K562 (cell line): ENCODE results near the gene TLK2. TPM values are rescaled to one million over a fixed set of nuclear protein-coding genes. Genes with fewer than 3 reads are reported as not detected.
A peak's percentile ranks its signal among the peaks of the same experiment; 100 is the strongest.

Source experiments
- ATAC-seq: fragments of 200-7000 bp; cut with Tn5 transposase; 3 replicates; pipeline ENCODE4 v1.9.1; 2020; ENCODE audit warnings: moderate library complexity
- BruUV-seq: library from RNA; stranded (reverse); fragments of 400-500 nt; replicated peaks from 2 replicates; lab custom pipeline; 2021; lab: Mats Ljungman, UMichigan
- CTCF ChIA-PET: fragments of 300-600 bp; formaldehyde crosslinking; extraction: SDS; loops from one replicate; lab custom pipeline; 2021; ENCODE audit warnings: low intra/inter-chr PET ratio; lab: Yijun Ruan, JAX
- POLR2A ChIA-PET: fragments of 300-600, 350-650 bp; sonication (Branson Sonifier 250); formaldehyde crosslinking; extraction: SDS; loops from one replicate; lab custom pipeline; 2021; ENCODE audit warnings: antibody characterized with exemption, inconsistent platforms; lab: Yijun Ruan, JAX
- DNase-seq, 4 experiments: peaks; one replicate each; pipeline versions ENCODE4 v3.0.0 to v3.0.0-alpha.2; 2011 to 2018; ENCODE audit warnings: low spot score in 3 of 4, mixed read lengths in 3 of 4; ENCODE audit errors: extremely low read depth in 1 of 4
- FAIRE-seq: peaks from 2 replicates; lab custom pipeline; 2011; peaks lifted over from hg19 to GRCh38; lab: Jason Lieb, UNC
- H2AFZ ChIP-seq: 2 replicates; pipeline ENCODE4 v1.6.0; 2011; ENCODE audit warnings: low read depth, low read length, control low read depth, inconsistent platforms
- H3K27ac ChIP-seq: fragments of 200-600 bp; 3 replicates; pipeline ENCODE4 v1.8.0; 2011; ENCODE audit warnings: low read depth, mild to moderate bottlenecking, control low read depth, inconsistent platforms, low read length, moderate library complexity, mixed read lengths; ENCODE audit errors: extremely low read depth
- H3K27me3 ChIP-seq, 2 experiments: fragments of 300-600 bp in 1 of 2; 2 replicates in 1 of 2; 3 replicates in 1 of 2; pipeline versions ENCODE4 v1.6.0 to v1.8.0; 2011; ENCODE audit warnings: inconsistent platforms in 2 of 2, low read length in 2 of 2, mild to moderate bottlenecking in 1 of 2, mixed read lengths in 1 of 2, moderate library complexity in 1 of 2; ENCODE audit not compliant: control insufficient read depth in 2 of 2, insufficient read depth in 2 of 2
- H3K36me3 ChIP-seq: fragments of 300-600 bp; 3 replicates; pipeline ENCODE4 v1.8.0; 2011; ENCODE audit warnings: mild to moderate bottlenecking, low read length, inconsistent platforms; ENCODE audit not compliant: control insufficient read depth, insufficient read depth
- H3K4me1 ChIP-seq, 2 experiments: fragments of 200-600 bp in 1 of 2; replicated peaks in 1 of 2; 2 replicates in 1 of 2; 3 replicates in 1 of 2; pipeline versions ENCODE4 v1.5.1 to v1.8.0; 2011; ENCODE audit warnings: inconsistent platforms in 2 of 2, low read length in 2 of 2, mild to moderate bottlenecking in 1 of 2, mixed read lengths in 1 of 2, moderate library complexity in 1 of 2; ENCODE audit not compliant: control insufficient read depth in 2 of 2, insufficient read depth in 2 of 2
- H3K4me2 ChIP-seq: 2 replicates; pipeline ENCODE4 v1.6.1; 2011; ENCODE audit warnings: low read length, control low read depth, inconsistent platforms, mixed read lengths; ENCODE audit not compliant: insufficient read depth
- H3K4me3 ChIP-seq: fragments of 200-600 bp; sonication (generic), shearing (Covaris generic); 2 replicates; pipeline ENCODE4 v1.5.1; 2016; ENCODE audit warnings: control low read depth, inconsistent platforms
- H3K79me2 ChIP-seq: fragments of 200-600 bp; 3 replicates; pipeline ENCODE4 v1.8.0; 2011; ENCODE audit warnings: low read length, inconsistent platforms; ENCODE audit not compliant: control insufficient read depth, insufficient read depth
- H3K9ac ChIP-seq, 2 experiments: 2 replicates each; pipeline versions ENCODE4 v1.6.0 to v1.6.1; 2011; ENCODE audit warnings: low read depth in 2 of 2, low read length in 2 of 2, control low read depth in 1 of 2, inconsistent platforms in 1 of 2, mild to moderate bottlenecking in 1 of 2, mixed read lengths in 1 of 2; ENCODE audit not compliant: insufficient read depth in 1 of 2
- H3K9me1 ChIP-seq: one replicate; pipeline ENCODE4 v1.6.0; 2011; ENCODE audit warnings: inconsistent platforms, mild to moderate bottlenecking, low read length, moderate library complexity; ENCODE audit not compliant: control insufficient read depth, insufficient read depth
- H3K9me3 ChIP-seq: replicated peaks from 2 replicates; pipeline ENCODE4 v1.5.1; 2011; ENCODE audit warnings: low read depth, low read length, inconsistent platforms; ENCODE audit not compliant: control insufficient read depth, insufficient read depth
- H4K20me1 ChIP-seq: replicated peaks from 2 replicates; pipeline ENCODE4 v1.6.1; 2011; ENCODE audit warnings: low read length, inconsistent platforms, mixed read lengths; ENCODE audit not compliant: control insufficient read depth, insufficient read depth
- JUND ChIP-seq, 2 experiments: IDR thresholded peaks; 2 replicates in 1 of 2; 3 replicates in 1 of 2; pipeline ENCODE4 v1.6.1; 2011; ENCODE audit warnings: borderline replicate concordance in 2 of 2, low read depth in 2 of 2, low read length in 2 of 2, improper control_type of control experiment in 1 of 2, missing biosample characterization in 1 of 2, missing genetic modification characterization in 1 of 2, missing genetic modification reagents in 1 of 2
- TSC22D4 ChIP-seq: fragments of 450-650 bp; IDR thresholded peaks from 2 replicates; pipeline ENCODE4 v1.6.1; 2016; ENCODE audit warnings: missing genetic modification characterization, missing biosample characterization, control low read depth
- ZBTB11 ChIP-seq, 3 experiments: fragments of 200-800 bp in 1 of 3; fragments of 250-450 bp in 1 of 3; fragments of 450-650 bp in 1 of 3; sonication (Bioruptor Pico) in 1 of 3; sonication (Bioruptor generic) in 1 of 3; formaldehyde crosslinking in 1 of 3; IDR thresholded peaks; 2 replicates each; pipeline versions ENCODE4 v1.6.1 to v1.8.0; 2016 to 2022; ENCODE audit warnings: mild to moderate bottlenecking in 2 of 3, missing genetic modification characterization in 2 of 3, missing compliant biosample characterization in 1 of 3, moderate library complexity in 1 of 3
- WGBS: fragments of 100-300 bp; shearing (Covaris generic); methylation state at CpG from one replicate; pipeline ENCODE4 v1.1.6; 2016; ENCODE audit warnings: low coverage, mixed read lengths; ENCODE audit not compliant: insufficient coverage; ENCODE audit errors: missing lambda C conversion rate; 5-methylcytosine and 5-hydroxymethylcytosine counted together
- in situ Hi-C: fragments of 300-500 bp; cut with MboI; formaldehyde crosslinking; loops from 4 replicates; pipeline ENCODE4 v1.15.0; 2018; ENCODE audit warnings: inconsistent platforms, mixed read lengths
- intact Hi-C: fragments of 100-400 bp; cut with micrococcal nuclease; formaldehyde crosslinking; loops from 2 replicates; pipeline ENCODE4 v1.14.2; 2022
- polyA plus RNA-seq, 8 experiments: library from polyadenylated mRNA; depleted of rRNA in 4 of 8; stranded (reverse) in 5 of 8; unstranded in 3 of 8; fragments of >200 nt; fragmentation: Nextera tagmentation in 2 of 8; fragmentation: Illumina TruSeq in 1 of 8; extraction: Ambion mirVana in 2 of 8; extraction: Trizol in 1 of 8; gene quantifications; 2 replicates each; pipeline versions ENCODE4 v1.2.1 to v1.2.3, GENCODE V29; 2011 to 2014; ENCODE audit warnings: inconsistent platforms in 1 of 8, missing spikeins in 1 of 8
- total RNA-seq, 7 experiments: library from RNA; depleted of rRNA in 6 of 7; stranded (reverse); fragments of >200 nt in 6 of 7; fragmentation: Illumina TruSeq in 2 of 7; extraction: Trizol in 2 of 7; gene quantifications; 2 replicates each; pipeline versions ENCODE4 v1.2.1 to v1.2.3, GENCODE V29; 2011 to 2021; ENCODE audit warnings: low replicate concordance in 1 of 7

TLK2 gene
- total and polyA plus RNA-seq, 9 of the 15 experiments (the other 6 are each of a cell fraction or from before 2014, with no cell fraction given), result 10.1 to 51.9 (median 32.4) TPM

GRCh38 chr17:62621223-62621622 is 142.6 kb downstream of the TLK2 start:
- Histone ChIP-seq H3K9ac (peak overlapping the region in 1 of 2 experiments; percentile 51; a peak in 1 of 4 replicates), H3K9me3 (no peaks in the 10 kb centered on the region), H3K9me1 (no peaks in the 10 kb centered on the region), H3K79me2 (no peaks in the 10 kb centered on the region), H3K27ac (no peak overlapping the region)
- FAIRE-seq (no peak), DNase-seq (no peak), ATAC-seq (no peak)
- 37% methylated on average over 10 of the region's 11 CpGs for WGBS
- POLR2A ChIA-PET, result interaction anchor here (0.6 to 1.7 kb wide), 2 partner anchors 10 to 11 kb away, joined by 4 to 7 read pairs; no protein-coding TSS in a partner anchor
- in situ Hi-C loops (no loop called here), intact Hi-C loops (no loop called here)
- TF ChIP-seq JUND (IDR thresholded peaks at IDR 0.05; ENCODE audit: borderline replicate concordance, low read depth, low read length) (no peak), JUND (tag; IDR thresholded peaks at IDR 0.05; ENCODE audit: borderline replicate concordance, low read depth, low read length) (no peak), ZBTB11 (CRISPR knock-in tag; IDR thresholded peaks at IDR 0.05) (0 out of 6 replicates have a peak, but pooled peaks of 1 of the 3 experiments have one; percentile 26), TSC22D4 (tag) (no peak)
- TF ChIP-seq, all 486 proteins: peak for 1
- H3K27me3 ChIP-seq, result peaks cover 2 to 16% of the 10 kb centered on the region in 2 experiments; a peak in 3 of 5 replicates
- no peak overlapping the region for H2AFZ ChIP-seq
- CTCF ChIA-PET, result no interaction called here
- H4K20me1 ChIP-seq, result peaks cover 4% of the 10 kb centered on the region; the same call in 1 of the 2 replicates
- H3K4me1 ChIP-seq, result 0 out of 5 replicates have a peak, but pooled peaks cover 0 to 3% of the 10 kb centered on the region in 2 experiments
- H3K4me2 ChIP-seq, result no peak overlapping the region
- no peak overlapping the region for H3K4me3 ChIP-seq
- no peaks in the 10 kb centered on the region for H3K36me3 ChIP-seq
- BruUV-seq, result no TSS peak
